ENCODE results near the gene RAD9B. TPM values are rescaled to one million over a fixed set of nuclear protein-coding genes. Genes with fewer than 3 reads are reported as not detected.
"Not testable (repeated sequence)": the region's sequence is repeated elsewhere in the genome, so short reads cannot be mapped to it uniquely, and the experiment has no call there.

Gene RAD9B
- total RNA-seq = 0.23 and 0.24 TPM in 2 replicates
- 0.13 and 0.61 TPM in 2 replicates for polyA plus RNA-seq

GRCh38 chr12:110501752-110502738 lies at the start of gene RAD9B, which contains the start of gene VPS29:
TSS of gene RAD9B (plus strand) at chr12:110502331. CDS start at chr12:110502338, 7 bp downstream.
TSS of gene VPS29 (minus strand) at chr12:110502111. CDS start at chr12:110502051, 60 bp downstream.
- Histone ChIP-seq H3K4me3 (peak within 1 kb of the TSS; percentile 50), H3K4me2 (peak within 1 kb of the TSS; percentile 93), H3K36me3 (replicated peaks; ENCODE audit: insufficient read depth, low read depth) (no peaks in the 10 kb centered on the region), H3K27ac (peak within 1 kb of the TSS; percentile 84), H3K9me2 (replicated peaks; ENCODE audit: insufficient read depth) (no peaks in the 10 kb centered on the region), H4K20me1 (ENCODE audit: insufficient read depth, poor library complexity, severe bottlenecking) (peaks cover 13% of the 10 kb centered on the region), H3K4me1 (ENCODE audit: insufficient read depth) (peaks cover 11% of the 10 kb centered on the region), H2AFZ (peak within 1 kb of the TSS; percentile 93), H3K79me2 (peaks cover 42% of the 10 kb centered on the region), H3K9me3 (ENCODE audit: low read depth) (no peaks in the 10 kb centered on the region), H3K27me3 (no peaks in the 10 kb centered on the region)
- peak; percentile 98 for DNase-seq (ENCODE audit: low spot score)
- no peak for TF ChIP-seq EZH2 (IDR thresholded peaks at IDR 0.05; ENCODE audit: borderline replicate concordance)
- TF ChIP-seq EZH2phosphoT487 (IDR thresholded peaks at IDR 0.05; ENCODE audit: low read depth, severe bottlenecking, unreplicated experiment) = no peak
- no peak for TF ChIP-seq CTCF (IDR thresholded peaks at IDR 0.05; ENCODE audit: poor library complexity)
- WGBS (ENCODE audit: low lambda C conversion rate, missing lambda C conversion rate) = 13% methylated on average over 58 of the region's 61 CpGs

- peaks cover 9% of the 10 kb centered on the region for H3K79me2 ChIP-seq
- no peaks in the 10 kb centered on the region for H3K36me3 ChIP-seq (replicated peaks; ENCODE audit: insufficient read depth, low read depth)
- no peaks in the 10 kb centered on the region for H3K4me1 ChIP-seq (ENCODE audit: insufficient read depth)
- DNase-seq (ENCODE audit: low spot score) = no peak
- H3K4me3 ChIP-seq = no peak overlapping the region
- no peak overlapping the region for H3K27ac ChIP-seq
- WGBS (ENCODE audit: low lambda C conversion rate, missing lambda C conversion rate) = 89% methylated on average over 4 of the region's 4 CpGs
- H4K20me1 ChIP-seq (ENCODE audit: insufficient read depth, poor library complexity, severe bottlenecking) = no peaks in the 10 kb centered on the region
- TF ChIP-seq EZH2phosphoT487 (IDR thresholded peaks at IDR 0.05; ENCODE audit: low read depth, severe bottlenecking, unreplicated experiment) = no peak
- no peaks in the 10 kb centered on the region for H3K9me3 ChIP-seq (ENCODE audit: low read depth)
- no peaks in the 10 kb centered on the region for H3K27me3 ChIP-seq
- no peak overlapping the region for H2AFZ ChIP-seq
- H3K9me2 ChIP-seq (replicated peaks; ENCODE audit: insufficient read depth) = no peaks in the 10 kb centered on the region
- no peak overlapping the region for H3K4me2 ChIP-seq
Measured at GRCh38 chr12:110453569-110454296, 48.4 kb upstream of the RAD9B start.

DNA sequence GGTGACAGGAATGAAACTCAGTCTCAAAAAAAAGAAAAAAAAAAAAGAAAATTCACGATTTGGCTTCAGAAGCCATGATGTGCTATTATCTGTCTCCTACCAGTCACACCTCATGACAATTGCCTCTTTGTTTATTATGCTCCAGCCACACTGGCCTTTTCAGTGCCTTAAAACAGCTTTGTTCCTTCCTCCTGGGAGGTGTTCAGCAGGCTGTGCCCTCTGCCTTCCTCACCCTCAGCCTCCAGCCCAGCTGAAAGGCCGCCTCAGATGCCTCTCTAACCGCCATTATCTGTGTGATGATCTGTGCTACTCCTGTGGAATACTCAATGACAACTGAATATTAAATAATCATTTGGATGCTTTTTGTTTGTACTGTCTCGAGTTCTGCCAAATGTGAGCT lies 43.4 kb upstream of the RAD9B start:
- no peaks in the 10 kb centered on the region for H3K36me3 ChIP-seq (replicated peaks; ENCODE audit: insufficient read depth, low read depth)
- no peak overlapping the region for H3K4me2 ChIP-seq
- H3K79me2 ChIP-seq = no peaks in the 10 kb centered on the region
- WGBS (ENCODE audit: low lambda C conversion rate, missing lambda C conversion rate) = 90% methylated on average over 4 of the region's 4 CpGs
- no peak overlapping the region for H3K4me3 ChIP-seq
- H4K20me1 ChIP-seq (ENCODE audit: insufficient read depth, poor library complexity, severe bottlenecking) = no peaks in the 10 kb centered on the region
- H3K4me1 ChIP-seq (ENCODE audit: insufficient read depth) = no peaks in the 10 kb centered on the region
- H3K27me3 ChIP-seq = no peaks in the 10 kb centered on the region
- H3K27ac ChIP-seq = no peak overlapping the region
- no peaks in the 10 kb centered on the region for H3K9me3 ChIP-seq (ENCODE audit: low read depth)
- H3K9me2 ChIP-seq (replicated peaks; ENCODE audit: insufficient read depth) = no peaks in the 10 kb centered on the region
- no peak for DNase-seq (ENCODE audit: low spot score)
- H2AFZ ChIP-seq = no peak overlapping the region
- TF ChIP-seq EZH2 (IDR thresholded peaks at IDR 0.05; ENCODE audit: borderline replicate concordance) (no peak), EZH2phosphoT487 (IDR thresholded peaks at IDR 0.05; ENCODE audit: low read depth, severe bottlenecking, unreplicated experiment) (no peak), CTCF (IDR thresholded peaks at IDR 0.05; ENCODE audit: poor library complexity) (no peak)

DNA sequence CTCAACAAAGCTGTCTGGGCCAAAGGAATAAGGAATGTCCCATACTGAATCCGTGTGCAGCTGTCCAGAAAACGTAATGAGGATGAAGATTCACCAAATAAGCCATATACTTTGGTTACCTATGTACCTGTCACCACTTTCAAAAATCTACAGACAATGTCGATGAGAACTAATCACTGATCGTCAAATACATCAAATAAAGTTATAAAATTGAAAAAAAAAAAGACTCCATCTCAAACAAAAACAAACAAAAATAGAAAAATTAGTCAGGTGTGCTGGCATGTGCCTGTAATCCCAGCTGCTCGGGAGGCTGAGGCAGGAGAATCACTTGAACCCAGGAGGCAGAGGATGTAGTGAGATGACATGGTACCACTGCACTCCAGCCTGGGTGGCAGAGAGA lies 40.9 kb upstream of the RAD9B start:
- not testable (repeated sequence) for H3K36me3 ChIP-seq (replicated peaks; ENCODE audit: insufficient read depth, low read depth); H3K9me2 ChIP-seq (replicated peaks; ENCODE audit: insufficient read depth); H3K27me3 ChIP-seq; DNase-seq (ENCODE audit: low spot score); H3K4me3 ChIP-seq; H3K27ac ChIP-seq; H3K4me2 ChIP-seq; H3K79me2 ChIP-seq; H2AFZ ChIP-seq; H3K4me1 ChIP-seq (ENCODE audit: insufficient read depth); H4K20me1 ChIP-seq (ENCODE audit: insufficient read depth, poor library complexity, severe bottlenecking); H3K9me3 ChIP-seq (ENCODE audit: low read depth)
- 95% methylated on average over 5 of the region's 5 CpGs for WGBS (ENCODE audit: low lambda C conversion rate, missing lambda C conversion rate)
